ENCODE measurements around the gene PEMT.

PEMT gene

GRCh38 chr17:17603895-17604225 lies 12.4 kb upstream of the PEMT start:
- DNase-seq, result no peak

GRCh38 chr17:17603178-17603894 lies 11.8 kb upstream of the PEMT start:
- DNase-seq, result peak; percentile 51

- DNase-seq, result no peak
Measured at GRCh38 chr17:17599965-17600364, 8.5 kb upstream of the PEMT start.

- no peak for DNase-seq
Measured at GRCh38 chr17:17598003-17598402, 6.5 kb upstream of the PEMT start.

- no peak for DNase-seq
Measured at GRCh38 chr17:17595755-17596154, 4.2 kb upstream of the PEMT start.

GRCh38 chr17:17593222-17593620 lies 1.7 kb upstream of the PEMT start:
- DNase-seq, result no peak

GRCh38 chr17:17590883-17591354 lies 589 bp downstream of the PEMT start:
- DNase-seq, result no peak

- DNase-seq, result no peak
Measured at GRCh38 chr17:17590141-17590751, 1.3 kb downstream of the PEMT start.

GRCh38 chr17:17587614-17588337 lies 3.7 kb downstream of the PEMT start:
- DNase-seq, result no peak

- DNase-seq, result no peak
Measured at GRCh38 chr17:17582372-17582771, 9.1 kb downstream of the PEMT start.

GRCh38 chr17:17581509-17581908 lies 10.0 kb downstream of the PEMT start:
- no peak for DNase-seq

- DNase-seq, result no peak
Measured at GRCh38 chr17:17580662-17581470, 10.6 kb downstream of the PEMT start.

- DNase-seq, result no peak
Measured at GRCh38 chr17:17579691-17580090, 11.8 kb downstream of the PEMT start.

GRCh38 chr17:17577373-17577772 lies 14.1 kb downstream of the PEMT start:
- no peak for DNase-seq

- no peak for DNase-seq
Measured at GRCh38 chr17:17576772-17577234, 14.7 kb downstream of the PEMT start.

GRCh38 chr17:17575360-17576251 lies 15.9 kb downstream of the PEMT start:
- no peak for DNase-seq

- DNase-seq, result no peak
Measured at GRCh38 chr17:17573912-17574311, 17.6 kb downstream of the PEMT start.

- DNase-seq, result no peak
Measured at GRCh38 chr17:17572010-17572785, 19.3 kb downstream of the PEMT start.

- DNase-seq, result peak; percentile 75
Measured at GRCh38 chr17:17570798-17571716, 20.5 kb downstream of the PEMT start.
